HG02884 (cell line): ENCODE results near the gene LTBP1.
"Not testable (repeated sequence)": the region's sequence is repeated elsewhere in the genome, so short reads cannot be mapped to it uniquely, and the experiment has no call there.

Source experiments
- ATAC-seq: cut with Tn5 transposase; IDR thresholded peaks from one replicate; pipeline ENCODE4 v1.9.1; 2021; ENCODE audit warnings: mild to moderate bottlenecking, moderate library complexity; ENCODE audit not compliant: unreplicated experiment

LTBP1 gene, protein sequence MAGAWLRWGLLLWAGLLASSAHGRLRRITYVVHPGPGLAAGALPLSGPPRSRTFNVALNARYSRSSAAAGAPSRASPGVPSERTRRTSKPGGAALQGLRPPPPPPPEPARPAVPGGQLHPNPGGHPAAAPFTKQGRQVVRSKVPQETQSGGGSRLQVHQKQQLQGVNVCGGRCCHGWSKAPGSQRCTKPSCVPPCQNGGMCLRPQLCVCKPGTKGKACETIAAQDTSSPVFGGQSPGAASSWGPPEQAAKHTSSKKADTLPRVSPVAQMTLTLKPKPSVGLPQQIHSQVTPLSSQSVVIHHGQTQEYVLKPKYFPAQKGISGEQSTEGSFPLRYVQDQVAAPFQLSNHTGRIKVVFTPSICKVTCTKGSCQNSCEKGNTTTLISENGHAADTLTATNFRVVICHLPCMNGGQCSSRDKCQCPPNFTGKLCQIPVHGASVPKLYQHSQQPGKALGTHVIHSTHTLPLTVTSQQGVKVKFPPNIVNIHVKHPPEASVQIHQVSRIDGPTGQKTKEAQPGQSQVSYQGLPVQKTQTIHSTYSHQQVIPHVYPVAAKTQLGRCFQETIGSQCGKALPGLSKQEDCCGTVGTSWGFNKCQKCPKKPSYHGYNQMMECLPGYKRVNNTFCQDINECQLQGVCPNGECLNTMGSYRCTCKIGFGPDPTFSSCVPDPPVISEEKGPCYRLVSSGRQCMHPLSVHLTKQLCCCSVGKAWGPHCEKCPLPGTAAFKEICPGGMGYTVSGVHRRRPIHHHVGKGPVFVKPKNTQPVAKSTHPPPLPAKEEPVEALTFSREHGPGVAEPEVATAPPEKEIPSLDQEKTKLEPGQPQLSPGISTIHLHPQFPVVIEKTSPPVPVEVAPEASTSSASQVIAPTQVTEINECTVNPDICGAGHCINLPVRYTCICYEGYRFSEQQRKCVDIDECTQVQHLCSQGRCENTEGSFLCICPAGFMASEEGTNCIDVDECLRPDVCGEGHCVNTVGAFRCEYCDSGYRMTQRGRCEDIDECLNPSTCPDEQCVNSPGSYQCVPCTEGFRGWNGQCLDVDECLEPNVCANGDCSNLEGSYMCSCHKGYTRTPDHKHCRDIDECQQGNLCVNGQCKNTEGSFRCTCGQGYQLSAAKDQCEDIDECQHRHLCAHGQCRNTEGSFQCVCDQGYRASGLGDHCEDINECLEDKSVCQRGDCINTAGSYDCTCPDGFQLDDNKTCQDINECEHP (N-terminal part only)

GRCh38 chr2:32946314-32947075, at the start of gene LTBP1:
Gene LTBP1, plus strand, starts transcription at chr2:32946953. Its CDS starts 372 bp downstream, at chr2:32947325.
- ATAC-seq = peak; percentile 72

DNA sequence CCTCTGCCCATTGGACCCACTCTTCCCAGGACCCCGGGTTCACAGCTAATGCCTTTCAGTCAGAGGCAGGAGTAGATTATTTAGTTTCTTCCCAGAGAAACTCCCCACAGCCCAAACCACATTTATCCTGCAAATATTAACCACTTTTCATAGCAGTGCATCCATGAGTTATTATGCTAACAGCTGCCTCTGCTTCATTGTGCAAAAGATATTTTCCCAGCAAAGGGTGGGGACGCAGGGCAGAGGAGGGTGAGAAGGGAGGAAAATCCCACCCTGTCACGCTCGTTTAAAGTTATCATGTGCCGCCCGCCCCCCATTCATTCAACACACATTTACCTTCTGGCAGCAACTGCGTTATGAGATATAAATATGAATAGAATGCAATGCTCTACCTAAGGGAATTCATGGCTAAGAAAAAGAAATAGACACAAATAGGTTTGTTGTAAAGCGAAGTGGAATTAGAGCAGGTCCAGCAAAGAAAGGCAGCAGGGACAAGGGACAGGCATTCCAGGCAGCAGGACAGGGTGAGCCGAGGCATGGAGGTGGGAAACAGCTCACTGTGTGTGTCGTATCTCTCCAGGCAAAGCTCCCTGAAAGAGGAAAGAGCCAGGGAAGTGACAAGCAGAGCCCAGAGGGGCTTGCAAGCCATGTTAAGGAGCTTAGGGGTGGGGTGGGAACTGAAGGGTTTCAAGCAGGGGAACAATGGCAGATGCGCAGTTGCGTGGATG, 46.3 kb upstream of the LTBP1 start:
- ATAC-seq = no peak

GRCh38 chr2:32901313-32901712, 45.4 kb upstream of the LTBP1 start:
- no peak for ATAC-seq

- ATAC-seq = no peak
Measured at GRCh38 chr2:32902174-32902573, 44.6 kb upstream of the LTBP1 start.

- no peak for ATAC-seq
Measured at GRCh38 chr2:32902986-32903385, 43.8 kb upstream of the LTBP1 start.

- no peak for ATAC-seq
Measured at GRCh38 chr2:32904074-32904473, 42.7 kb upstream of the LTBP1 start.

DNA sequence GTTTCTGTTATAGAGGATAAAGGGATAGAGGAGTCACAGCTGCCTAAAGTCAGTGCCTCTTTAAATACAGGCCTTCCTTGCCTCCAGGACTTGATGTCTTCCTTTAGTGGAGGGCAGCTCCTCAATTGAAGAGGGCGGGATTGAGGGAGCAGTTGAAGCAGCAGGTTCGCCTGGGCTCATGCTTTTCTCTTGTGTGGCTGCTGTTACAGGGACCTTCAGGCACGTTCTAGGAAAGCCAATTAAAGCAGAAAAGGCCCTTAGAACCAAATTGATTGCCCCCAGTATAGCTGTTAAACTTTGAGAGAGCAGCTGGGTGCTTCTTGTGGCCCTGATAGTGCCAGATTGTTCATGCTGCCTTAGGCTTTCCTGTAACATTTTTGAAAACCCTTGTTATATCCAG, 42.0 kb upstream of the LTBP1 start:
- no peak for ATAC-seq

DNA sequence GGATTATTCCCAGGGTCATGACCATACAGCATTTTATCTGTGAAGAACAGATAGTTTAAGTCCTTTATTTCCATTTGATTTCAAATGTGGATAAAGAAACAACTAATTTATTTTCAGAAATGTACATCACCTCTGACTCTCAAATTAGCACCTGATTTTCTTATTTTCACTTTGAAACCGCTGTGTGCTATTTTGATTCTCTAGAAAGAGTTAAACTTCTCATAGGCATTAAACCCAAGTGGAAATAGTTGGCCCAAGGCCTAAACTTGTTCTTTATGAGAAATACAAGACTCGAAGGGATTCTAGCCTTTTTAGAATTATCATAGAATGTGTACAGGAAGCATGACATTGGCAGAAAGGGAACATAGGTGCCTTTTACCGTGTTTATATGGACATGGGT, 41.5 kb upstream of the LTBP1 start:
- no peak for ATAC-seq

DNA sequence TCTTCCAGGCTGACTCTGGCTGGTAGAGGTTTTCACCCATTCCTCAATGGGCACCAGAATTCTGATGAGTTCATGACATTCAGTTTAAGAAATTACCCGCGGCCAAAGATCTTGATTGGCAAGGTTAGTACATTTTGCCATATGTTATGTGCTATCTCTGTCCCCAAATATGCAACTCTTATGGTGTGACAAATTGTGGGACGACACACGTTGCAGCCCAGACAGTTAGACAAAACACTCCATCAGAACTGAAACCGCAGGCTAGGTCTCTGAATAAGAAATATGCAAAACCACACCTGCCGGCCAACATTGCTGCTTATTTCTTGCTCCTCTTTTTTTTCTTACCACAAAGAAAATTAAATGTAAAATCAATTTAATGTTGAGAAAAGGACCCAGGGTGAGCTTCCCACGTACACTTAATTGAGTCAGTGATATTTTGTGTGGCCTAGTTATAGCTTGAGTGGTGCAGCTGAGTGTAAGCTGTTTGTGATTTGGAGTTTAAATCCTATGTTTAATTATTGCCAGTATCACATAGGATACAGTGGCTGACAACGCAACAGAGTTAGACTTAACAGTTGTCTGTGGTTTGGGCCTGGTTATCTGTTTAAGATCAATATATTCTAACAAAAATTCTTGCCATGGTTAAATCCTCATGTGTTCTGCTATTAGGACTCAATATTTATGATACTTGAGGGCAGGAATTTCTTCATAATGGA, 35.7 kb upstream of the LTBP1 start:
- peak; percentile 90 for ATAC-seq

GRCh38 chr2:32915694-32916093, 31.1 kb upstream of the LTBP1 start:
- ATAC-seq = no peak

DNA sequence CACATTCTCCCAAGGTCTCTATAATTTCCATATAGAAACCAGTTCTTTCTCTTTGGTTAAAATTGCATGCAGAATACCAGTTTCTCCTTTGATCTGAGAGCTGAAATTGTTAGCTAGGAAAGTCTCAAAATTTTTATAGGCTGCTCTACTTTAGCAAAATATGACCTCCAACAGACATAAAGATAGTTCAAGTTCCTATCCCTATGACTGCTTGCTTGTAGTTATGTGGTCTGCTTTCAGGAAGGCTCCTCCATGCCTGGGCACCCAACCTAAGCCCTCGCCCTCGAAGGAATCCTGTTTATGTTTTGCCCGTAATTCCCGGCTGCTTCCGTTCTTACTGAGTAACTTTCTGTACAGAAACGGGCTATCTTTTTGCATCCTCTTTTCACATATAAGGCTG, 28.0 kb upstream of the LTBP1 start:
- ATAC-seq = no peak

- ATAC-seq = not testable (repeated sequence)
Measured at GRCh38 chr2:32919901-32920300, 26.9 kb upstream of the LTBP1 start.

DNA sequence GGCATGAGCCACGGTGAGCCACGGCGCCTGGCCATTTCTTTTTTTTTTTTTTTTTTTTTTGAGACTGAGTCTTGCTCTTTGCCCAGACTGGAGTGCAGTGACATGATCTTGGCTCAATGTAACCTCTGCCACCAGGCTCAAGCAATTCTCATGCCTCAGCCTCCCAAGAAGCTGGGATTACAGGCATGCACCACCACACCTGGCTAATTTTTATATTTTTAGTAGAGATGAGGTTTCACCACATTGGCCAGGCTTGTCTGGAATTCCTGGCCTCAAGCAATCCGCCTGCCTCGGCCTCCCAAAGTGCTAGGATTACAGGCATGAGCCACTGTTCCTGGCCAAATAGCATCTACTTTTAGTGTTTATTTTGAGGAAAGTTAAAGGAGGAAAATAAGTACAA, 25.3 kb upstream of the LTBP1 start:
- not testable (repeated sequence) for ATAC-seq

DNA sequence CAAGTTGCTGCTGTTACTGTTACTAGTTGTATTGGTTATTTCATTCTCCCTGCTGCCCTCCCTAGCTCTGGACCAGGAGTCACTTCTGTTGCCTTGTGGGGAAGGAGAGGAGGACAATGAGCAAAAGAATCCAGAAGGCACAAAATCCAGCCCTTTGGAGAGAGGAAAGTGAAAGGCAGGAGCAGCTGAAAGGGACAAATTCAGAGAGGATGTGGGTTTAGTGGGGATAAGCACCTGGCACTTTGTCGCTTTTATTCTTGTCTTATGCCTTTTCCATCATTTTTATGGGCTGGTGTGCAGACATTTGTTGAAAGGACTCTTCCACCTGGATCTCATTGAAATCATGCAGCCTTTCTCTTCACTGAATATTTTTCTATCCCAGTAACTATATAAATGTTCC, 24.3 kb upstream of the LTBP1 start:
- ATAC-seq = no peak

DNA sequence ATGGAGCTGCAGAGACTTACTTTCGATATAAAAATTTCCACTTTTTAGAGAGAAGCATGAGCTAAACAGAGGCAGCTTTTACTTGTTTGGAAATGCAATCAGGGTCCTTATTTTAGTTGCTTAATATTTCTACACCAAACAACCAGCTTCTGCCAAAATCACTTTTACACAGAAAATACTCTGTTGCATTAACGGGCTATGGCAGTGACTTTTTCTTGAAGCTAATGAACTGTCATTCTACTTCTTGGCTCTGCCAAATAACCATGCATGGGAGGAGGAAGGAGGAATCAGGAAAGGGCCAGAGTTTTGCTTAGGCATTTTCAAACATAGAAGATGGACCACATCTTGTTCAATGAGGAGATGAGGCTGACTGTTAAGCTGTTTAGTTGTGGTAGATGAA, 23.6 kb upstream of the LTBP1 start:
- ATAC-seq = no peak

DNA sequence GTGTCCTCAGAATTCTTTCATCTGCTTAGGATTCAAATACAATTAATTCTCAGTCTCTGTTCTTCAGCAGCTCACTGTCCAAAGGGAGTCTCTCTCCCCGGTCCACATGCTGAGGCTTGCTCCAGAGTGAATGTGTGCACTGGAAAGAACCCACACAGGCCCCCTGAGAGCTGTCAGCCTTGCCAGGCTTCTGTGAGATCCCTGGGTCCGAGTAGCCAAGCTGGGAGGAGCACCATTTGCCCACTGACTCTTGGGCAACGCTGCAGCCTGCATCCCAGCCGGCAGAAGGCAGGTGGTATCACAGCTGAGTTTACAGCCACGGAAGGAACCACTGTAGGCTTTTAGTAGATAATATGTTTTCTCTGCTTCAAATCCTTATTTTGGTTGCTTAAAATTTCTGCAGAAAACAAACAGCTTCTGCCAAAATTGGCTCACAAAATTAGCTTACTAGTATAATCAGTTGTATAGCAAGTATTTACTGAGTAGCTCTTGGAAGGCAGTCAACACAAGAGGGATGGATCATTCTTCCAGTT, 21.4 kb upstream of the LTBP1 start:
- ATAC-seq = no peak

- ATAC-seq = no peak
Measured at GRCh38 chr2:32925976-32926707, 20.6 kb upstream of the LTBP1 start.

DNA sequence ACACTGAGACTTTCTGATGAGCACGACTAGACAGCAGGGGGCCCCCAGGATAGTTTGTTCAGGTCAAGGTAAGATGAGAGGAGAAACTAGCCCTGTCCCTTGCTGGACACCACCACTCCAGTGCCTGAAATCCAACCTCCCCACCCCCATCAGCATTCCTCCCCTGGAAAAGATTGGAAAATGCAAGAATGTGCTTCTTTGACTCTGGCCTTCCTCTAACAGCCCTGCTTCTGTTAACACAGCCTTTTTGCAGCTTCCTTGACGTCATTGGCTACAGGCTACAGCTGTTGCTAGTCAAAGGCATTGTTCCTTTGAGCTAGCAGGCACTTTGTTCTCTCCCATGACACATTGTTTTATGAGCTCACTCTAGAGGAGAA, 20.1 kb upstream of the LTBP1 start:
- no peak for ATAC-seq
